CD4-positive, alpha-beta T cell treated with Interleukin-15 for 4 hours (primary cell): ENCODE results near the gene RIMS1.
"Not testable (repeated sequence)": the region's sequence is repeated elsewhere in the genome, so short reads cannot be mapped to it uniquely, and the experiment has no call there.

ENCODE experiments used
- DNase-seq: peaks from one replicate; pipeline ENCODE4 v3.0.0-alpha.2; 2020; ENCODE audit warnings: low spot score

Gene RIMS1

DNA sequence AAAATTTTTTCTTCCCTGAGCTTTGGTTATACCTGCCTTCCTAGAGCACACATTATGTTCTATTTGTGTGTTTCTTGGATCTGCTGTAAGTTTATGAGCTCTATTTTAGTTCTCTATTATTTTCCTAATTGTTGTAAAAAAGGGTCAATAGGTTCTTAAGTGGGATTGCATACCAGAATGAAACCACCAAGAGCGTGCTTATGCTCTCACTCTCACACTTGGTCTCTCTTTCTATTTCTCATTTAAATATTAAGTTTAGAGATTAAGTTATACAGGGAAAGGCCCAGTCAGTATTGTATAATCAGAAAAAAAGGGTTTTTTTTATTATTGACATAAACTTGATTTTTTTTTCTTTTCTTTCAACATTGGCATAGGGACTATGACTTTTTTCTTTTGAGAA lies 96.8 kb downstream of the RIMS1 start:
- no peak for DNase-seq

DNA sequence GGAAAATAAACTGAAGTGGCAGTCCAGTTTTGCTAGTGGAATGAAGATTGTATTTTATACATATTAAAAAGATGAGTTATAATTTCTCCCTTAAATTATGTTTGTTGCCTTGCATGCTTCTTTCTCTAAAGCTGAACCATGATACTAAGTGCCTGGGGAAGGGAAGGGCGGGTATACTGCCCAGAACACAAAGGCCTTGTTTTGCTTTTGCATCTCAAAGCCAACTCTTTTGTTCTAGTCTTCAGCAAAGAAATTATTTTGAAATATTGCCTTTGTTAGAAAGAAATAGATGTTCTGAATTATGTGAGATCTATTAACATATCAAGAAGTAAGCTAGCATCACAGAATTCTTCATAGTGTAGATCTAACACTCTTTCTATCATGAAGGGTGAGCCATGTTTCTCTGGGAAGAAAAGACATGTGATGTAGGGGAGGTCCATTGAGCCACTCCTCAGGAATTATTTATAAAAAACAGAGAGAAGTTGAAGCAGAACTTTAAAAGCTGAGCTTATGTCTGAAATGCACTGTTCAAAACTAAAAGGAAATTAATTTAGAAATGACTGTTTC lies 108.4 kb downstream of the RIMS1 start:
- DNase-seq = no peak

DNA sequence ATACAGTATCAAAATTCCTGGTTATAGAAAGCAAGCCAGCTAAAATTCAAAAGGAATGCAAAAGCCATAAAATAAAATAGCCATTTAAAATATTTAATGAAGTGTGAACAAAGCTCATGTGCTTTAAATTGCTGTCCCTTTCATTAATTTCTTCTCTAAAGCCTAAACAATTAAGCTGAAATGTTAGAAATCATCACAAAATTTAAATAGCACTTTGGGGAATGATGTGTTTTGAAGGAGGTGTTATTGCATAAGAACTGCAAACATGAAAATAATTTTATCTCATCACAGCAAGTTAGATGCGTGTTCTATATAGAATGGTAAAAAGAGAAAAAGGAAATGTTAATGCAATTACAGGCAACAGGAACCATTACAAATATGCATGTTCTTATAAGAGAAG lies 111.0 kb downstream of the RIMS1 start:
- DNase-seq = no peak

DNA sequence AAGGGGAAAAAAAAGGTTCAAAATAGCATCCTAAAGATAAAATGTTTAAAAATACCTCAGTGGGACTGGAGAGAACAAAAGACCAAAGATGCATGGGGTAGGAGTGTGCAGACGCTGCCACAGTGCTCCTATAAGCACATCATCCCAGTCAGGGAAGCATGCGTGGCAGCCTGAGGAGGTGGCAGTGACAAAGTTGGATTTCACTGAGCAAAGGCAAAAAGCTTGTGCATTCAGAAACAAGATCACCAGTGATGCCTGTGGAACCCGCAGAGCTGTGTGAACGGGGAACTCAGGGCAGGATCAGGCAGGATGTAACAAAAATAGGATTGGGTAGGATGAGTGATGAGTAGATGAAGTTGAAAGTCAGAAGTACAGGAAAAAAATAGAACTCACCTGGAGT lies 116.1 kb downstream of the RIMS1 start:
- DNase-seq = no peak

DNA sequence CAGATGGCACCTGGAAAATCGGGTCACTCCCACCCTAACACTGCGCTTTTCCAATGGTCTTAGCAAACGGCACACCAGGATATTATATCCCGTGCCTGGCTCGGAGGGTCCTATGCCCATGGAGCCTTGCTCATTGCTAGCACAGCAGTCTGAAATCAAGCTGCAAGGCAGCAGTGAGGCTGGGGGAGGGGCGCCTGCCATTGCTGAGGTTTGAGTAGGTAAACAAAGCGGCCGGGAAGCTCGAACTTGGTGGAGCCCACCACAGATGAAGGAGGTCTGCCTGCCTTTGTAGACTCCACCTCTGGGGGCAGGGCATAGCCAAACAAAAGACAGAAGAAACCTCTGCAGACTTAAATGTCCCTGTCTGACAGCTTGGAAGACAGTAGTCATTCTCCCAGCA lies 120.2 kb downstream of the RIMS1 start:
- not testable (repeated sequence) for DNase-seq

DNA sequence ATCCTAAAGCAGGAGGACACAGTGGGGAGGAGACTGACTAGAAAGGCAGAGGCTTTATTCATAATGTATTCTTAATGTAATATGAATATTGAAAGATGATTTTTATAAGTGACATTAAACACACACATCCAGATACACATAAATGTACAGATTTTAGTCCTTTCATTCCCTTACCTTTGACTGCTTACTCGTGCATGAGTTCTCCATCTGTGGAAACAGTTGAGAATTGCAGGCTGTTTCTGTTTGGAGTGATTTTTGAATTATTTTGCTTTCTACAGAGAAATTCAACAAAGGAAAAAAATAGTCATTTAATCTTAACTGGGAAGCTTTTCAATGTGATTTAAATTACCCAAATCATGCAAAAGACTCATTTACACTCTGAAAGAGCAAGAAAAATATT lies 136.5 kb downstream of the RIMS1 start:
- no peak for DNase-seq

DNA sequence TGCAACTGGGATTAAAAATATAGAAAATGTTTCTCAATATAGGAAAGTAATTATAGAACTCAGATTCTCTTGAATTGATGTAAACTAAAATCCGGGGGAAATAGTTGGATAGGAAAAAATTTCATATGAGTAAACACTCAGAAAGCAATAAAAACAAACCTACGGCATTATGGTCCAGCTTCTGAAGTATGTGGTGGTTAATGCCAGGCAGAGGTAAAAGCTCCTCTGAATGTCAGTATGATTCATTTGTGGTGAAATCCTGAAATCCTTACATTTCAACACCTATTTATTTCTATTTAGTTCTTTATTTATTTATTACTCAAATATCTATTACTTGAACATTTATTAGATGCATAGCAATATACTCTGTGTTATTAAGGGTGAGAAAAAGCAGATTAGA lies 145.1 kb downstream of the RIMS1 start:
- no peak for DNase-seq

DNA sequence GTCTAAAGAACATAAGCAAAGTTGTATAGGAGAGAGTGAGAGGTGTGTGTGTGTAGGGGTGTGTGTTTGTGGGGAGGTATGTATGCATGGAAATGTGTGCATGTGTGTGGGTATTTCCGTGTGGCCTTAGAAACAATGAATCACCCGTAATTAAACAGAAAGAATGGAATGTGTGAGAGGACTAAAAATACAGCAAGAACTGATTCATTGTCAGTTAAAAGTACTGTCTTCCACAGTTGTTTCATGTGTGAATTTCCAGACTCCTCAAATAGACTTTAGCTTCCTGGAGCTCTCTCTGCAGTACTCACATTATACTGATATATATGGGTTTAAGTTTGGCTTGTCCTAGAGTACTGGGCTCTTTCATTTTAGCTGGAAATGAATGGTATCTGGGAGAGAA lies 145.7 kb downstream of the RIMS1 start:
- DNase-seq = no peak

DNA sequence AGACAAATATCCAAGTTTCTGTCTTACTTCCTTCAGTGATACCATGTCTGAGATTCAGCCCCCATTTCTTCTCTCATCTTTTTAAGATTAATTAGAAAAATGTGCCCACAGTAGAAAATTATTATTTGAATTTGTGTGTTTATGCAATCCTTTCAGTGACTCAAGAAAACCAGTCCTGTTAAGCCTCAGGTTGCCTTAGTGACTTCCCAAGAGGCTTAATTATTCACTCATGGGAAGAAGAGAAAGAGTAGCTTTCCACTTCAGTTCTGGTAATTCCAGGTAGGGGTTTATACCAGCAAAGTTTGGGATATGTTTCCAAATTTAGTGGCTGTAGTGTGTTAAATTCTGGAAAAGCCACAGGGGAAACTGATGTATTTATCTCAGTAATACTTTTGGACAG lies 149.1 kb downstream of the RIMS1 start:
- no peak for DNase-seq

DNA sequence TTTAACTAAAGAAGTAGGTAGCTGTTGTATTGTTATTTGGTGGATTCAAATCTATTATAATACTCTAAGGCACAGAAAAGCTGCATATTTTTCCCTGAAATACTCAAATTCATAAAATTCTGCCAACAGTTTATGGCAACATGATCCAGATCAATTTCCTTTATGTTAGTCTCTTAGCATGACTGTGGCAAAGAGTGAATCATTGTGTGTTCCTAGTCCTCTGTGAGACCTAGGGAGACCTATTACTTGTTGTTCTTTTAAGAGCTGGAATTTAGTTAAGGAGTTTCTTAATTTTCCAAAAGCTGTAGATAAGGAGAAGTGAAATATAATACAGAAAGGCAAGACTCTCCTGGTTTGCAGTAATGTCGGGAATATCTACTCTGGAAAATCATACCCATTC lies 149.6 kb downstream of the RIMS1 start:
- no peak for DNase-seq

DNA sequence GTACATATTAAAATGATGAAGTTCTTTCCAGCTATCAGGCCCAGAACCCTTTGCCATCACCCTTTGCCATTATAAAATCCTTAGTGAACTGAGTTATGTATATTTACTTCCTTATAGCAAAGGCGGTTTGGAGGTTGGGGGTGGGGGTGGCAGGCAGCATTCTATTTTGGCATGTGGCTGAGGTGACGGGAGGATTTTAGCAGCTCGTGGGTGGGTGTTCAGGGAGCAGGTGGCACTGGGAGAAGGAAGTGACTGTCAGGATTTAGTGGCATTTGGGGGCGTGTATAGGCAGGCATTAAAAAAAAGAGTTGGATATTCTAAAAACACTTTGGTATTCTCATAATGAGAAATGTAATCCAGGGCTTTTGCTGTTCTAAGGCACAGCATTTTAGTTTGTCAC lies 150.7 kb downstream of the RIMS1 start:
- no peak for DNase-seq

DNA sequence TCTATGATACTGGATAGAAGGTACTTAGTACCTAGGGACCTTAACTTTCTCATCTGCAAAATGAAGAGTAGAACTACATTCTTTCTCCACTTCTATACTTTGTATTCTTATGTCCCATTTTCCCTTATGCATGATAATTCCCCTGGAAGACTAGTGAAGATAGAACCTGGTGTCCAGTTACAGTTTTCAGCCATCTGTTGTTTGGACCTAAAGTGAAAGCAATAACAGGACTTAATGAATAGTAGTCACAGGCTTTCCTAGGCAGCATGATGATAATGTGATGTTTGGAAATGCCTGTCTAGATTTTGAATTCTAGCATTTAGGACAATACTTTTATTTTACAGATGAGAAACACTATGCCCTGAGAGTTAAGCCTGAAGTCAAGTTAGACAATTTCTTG lies 153.8 kb downstream of the RIMS1 start:
- no peak for DNase-seq

DNA sequence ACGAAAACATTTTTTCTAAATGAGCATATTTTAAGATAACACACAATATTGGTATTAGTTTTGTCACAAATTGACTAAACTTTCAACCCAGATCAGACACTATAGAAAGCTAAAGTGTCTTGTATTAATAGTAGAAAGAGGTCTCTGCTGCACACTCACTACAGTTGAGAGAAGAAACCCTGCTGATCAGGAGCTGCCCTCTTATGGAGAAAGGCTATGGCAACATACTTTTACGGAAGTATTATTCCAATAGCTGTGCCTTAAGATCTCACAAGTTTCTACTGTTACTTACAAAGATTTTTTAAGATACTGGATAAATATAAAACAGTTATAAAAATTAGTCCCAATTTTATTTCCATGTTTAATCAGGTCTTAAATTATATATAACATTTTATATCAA lies 155.7 kb downstream of the RIMS1 start:
- DNase-seq = no peak

DNA sequence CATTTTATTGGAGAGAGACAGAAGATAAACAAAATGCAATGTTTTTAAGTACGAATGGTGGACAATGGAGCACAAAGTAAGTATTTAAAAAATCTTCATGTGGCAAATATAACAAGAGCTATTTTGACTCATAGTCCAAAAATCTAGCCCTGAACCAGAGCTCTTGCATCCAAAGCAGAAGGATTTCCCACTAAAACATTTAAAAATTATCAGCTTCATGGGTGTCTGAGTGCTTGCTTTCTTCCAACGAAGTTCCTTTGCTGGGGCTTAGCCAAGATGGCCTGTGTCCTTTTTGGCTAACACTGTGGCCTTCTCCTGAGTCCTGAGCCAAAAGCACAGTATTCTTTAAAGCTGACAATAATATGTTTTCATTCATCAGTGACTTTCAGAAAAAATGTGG lies 161.7 kb downstream of the RIMS1 start:
- no peak for DNase-seq

DNA sequence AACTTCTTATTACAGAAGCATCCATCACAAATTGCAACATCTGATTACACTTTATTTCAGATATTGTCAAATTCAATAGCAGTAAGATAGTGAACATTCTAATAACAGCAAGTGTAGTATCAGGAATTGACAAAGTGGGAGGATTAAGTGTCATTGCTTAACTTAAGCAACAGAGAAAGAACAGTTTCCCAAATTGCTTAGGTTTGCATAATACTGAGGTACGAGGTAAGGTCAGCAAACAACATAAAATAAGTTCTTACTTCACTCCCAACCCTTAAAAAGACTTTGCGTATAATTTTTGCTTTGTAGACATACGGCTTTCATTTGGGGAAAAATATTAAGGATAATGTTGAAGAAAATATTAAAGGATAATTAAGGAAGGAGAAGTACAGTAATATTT lies 163.0 kb downstream of the RIMS1 start:
- DNase-seq = no peak

DNA sequence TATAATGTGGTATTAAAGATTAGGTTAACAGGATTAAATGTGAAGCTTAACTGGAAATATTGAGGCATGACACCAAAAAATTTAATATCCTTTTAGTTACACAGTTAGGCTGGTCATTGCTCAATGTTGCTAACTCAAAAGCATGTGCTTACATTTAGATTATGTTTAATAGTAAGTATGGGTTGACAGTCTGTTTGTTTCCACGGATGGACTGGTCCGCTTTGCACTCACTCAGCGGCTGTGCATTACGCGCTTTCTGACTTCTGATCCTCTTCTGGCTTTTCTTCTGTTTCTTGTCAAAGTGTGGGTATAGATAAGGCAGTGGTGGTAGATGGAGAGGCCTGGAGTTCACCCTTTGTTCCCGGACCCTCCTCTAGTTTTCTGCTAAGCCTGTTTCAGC lies 174.9 kb downstream of the RIMS1 start:
- no peak for DNase-seq

DNA sequence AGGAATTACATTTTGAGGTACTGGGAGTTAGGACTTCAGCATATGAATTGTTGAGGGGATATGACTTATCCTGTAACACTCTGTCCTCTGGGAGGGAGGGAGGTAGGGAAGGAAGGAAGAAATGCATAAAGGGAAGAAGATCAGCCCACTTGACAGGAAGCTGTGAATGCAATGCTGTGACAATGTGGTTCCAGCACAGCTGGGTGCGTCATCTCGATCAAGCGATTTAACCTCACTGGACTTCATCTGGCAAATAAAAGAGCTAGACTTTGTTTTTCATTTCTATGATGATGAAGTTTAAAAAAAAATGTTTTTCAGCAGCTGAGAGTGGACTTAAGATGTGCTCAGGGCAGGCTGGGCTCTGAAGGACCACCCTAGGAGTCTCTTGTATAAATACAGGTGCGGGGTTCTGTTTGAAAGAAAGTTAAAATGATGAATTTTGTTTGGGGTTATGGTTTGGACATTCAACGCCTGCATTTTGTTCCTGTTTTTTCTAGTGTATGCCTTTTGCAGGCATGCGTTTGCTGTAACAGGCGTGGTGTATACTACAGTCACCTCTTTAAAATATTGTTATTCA lies 178.1 kb downstream of the RIMS1 start:
- no peak for DNase-seq

DNA sequence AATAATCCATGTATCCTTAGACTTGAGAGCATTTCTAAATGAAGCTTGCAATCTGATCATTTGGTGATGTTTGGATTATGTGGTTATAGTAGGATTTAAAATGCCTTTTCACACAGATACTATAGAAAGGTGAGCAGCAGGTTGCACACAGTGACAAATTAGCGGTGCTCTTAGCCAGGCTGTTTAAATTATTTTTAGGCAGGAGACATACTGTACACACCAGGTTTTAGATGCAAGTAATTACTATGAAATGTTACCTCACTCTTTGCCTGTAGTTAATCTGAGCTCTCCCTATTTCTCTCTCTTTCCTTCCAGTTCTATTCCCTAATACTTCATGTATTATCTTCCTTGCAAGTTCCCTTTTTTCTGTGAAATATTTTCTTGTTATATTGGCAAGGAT lies 191.7 kb downstream of the RIMS1 start:
- no peak for DNase-seq

DNA sequence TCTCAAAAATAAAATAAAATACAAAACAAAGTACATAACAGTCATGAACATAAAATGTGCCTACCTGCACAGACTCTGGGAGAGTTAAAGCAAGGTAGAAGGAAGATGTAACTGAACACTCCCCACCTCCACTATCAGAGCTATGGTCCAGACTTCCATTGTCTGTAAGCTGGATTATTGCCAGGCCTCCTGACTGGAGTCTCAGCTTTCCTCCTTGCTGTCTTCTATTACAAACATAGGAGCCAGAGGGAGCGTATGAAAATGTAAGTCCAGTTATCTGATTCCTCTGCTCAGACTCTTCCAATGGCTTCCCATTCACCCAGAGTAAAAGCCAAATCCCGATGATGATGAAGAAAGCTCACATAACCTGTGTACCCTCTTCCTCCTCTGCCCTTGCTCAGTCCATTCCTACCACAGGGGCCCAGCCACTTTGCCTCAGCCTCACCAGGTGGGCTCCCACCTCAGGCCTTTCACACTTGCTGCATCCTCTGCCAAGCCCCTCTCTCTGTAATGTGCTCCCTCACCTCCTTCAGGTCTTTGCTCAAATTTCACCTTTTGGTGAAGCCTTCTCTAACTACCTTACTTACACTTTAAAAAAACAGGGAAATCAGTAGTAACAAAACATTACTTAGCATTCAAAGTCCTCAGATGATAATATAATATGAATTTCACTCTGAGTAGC lies 194.1 kb downstream of the RIMS1 start:
- no peak for DNase-seq

DNA sequence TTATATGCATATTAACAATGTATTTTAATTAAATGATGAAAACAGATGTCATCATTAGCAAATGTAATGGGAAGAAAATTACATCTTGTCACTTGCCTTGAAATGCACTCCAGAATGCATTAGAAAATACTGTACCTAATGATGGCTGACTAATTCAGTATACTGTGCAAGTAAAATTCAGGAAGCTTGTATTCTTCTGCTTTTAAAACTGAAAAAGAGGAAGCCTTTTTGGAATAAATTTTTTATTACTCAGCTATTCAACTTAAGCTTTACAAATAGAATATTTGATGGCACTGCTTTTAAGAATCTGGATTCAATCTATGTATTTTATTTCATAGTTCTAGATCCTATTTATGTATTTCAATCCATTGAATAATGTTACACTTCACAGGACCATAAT lies 195.5 kb downstream of the RIMS1 start:
- no peak for DNase-seq

DNA sequence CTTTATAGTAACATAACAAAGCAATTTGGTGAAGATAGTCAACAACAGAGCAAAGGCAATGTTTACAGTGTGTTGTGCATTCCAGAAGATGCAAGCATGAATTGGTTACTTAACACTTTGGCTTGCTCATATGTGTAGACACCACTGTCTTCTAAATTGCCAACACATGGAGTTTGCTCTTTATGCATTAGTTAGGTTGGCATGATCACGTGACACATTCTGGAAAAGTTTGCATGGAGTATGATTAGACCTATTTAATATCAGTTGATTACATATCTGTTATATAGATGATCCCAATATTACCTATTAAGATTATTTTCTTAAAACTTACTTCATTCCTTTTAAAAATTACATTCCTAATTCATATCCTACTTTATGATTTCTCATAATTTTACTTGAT lies 197.6 kb downstream of the RIMS1 start:
- no peak for DNase-seq

DNA sequence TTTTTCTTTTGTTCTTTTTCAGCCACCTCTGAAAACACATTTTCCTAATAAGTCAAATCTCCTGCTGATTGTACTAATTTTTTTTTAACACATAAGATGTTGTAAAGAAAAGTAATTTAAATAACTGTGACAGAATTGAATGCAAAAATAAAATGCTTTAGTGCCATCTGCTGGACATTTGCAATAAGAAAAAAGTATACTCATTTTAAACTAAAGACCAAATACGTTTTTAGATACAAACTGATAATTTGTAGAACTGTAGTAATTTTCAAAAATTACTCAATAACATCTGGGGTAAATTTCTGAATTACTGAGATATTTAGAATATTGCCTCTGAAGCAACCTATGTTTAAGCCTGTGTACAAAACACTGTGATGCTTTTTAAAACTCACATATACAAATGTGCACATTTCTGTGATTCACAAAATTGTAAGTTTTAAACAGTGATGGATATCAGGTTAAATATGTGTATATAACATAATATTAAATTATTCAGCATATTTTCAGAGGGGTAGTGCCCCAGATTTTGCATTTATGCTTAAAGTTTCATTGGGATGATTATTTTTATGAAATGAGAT lies 198.7 kb downstream of the RIMS1 start:
- no peak for DNase-seq

DNA sequence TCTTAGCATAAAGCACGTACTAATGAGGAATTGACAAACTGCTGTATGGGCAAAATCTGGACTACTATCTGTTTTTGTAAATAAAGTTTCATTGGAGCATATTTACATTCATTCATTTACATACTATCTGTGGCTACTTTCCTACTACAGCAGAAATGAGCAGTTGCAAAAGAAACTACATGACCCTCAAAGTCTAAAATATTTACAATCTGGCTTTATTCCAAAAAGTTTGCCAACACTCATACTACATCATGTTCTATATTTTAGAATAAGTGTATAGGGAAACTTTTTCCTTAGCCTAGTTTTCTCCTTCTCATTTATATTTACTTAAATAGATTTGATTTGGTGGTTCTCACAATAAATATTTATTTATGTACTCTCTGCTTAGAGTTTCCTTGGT lies 208.2 kb downstream of the RIMS1 start:
- no peak for DNase-seq

DNA sequence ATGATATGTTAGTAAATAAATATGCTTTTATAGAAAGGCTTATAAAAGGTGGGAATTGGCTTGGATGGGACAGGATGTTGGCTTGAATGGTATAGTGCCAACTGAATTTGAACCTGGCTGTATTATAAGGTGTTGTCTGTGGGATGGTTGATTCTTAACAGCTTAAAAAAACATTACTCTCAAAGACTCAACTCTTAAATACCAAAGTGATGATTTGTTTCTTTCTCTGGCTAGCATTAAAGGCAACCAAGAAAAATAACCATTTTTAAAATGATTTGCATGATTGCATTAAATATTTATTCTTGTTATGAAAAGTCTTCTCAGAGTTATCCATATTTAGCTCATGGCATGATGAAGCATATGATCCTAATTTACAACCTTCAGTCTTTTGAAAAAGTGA lies 216.2 kb downstream of the RIMS1 start:
- DNase-seq = no peak
